Epithelial cell of prostate (primary cell): ENCODE results near the gene SLC39A11.

Experiments used
- DNase-seq: peaks from one replicate; pipeline ENCODE4 v3.0.0-alpha.2; 2011; ENCODE audit warnings: low read depth, low spot score
- H3K27ac ChIP-seq: fragments of 450-650 bp; 2 replicates; pipeline ENCODE4 v1.5.1; 2017; ENCODE audit warnings: mild to moderate bottlenecking

SLC39A11 gene

GRCh38 chr17:72622661-72623433 is 469.6 kb downstream of the SLC39A11 start:
- DNase-seq = peak; percentile 50
- peak overlapping the region; percentile 56 for H3K27ac ChIP-seq

- no peak overlapping the region for H3K27ac ChIP-seq
- no peak for DNase-seq
Observed at GRCh38 chr17:72619976-72620650, 472.4 kb downstream of the SLC39A11 start.

GRCh38 chr17:72618001-72618509 is 474.4 kb downstream of the SLC39A11 start:
- H3K27ac ChIP-seq = peak overlapping the region; percentile 66
- DNase-seq = peak; percentile 67

GRCh38 chr17:72617557-72617956 is 474.9 kb downstream of the SLC39A11 start:
- DNase-seq = no peak
- peak overlapping the region; percentile 66 for H3K27ac ChIP-seq

- no peak overlapping the region for H3K27ac ChIP-seq
- no peak for DNase-seq
Observed at GRCh38 chr17:72616447-72616846, 476.0 kb downstream of the SLC39A11 start.

- peak overlapping the region; percentile 95 for H3K27ac ChIP-seq
- no peak for DNase-seq
Observed at GRCh38 chr17:72615627-72615991, 476.9 kb downstream of the SLC39A11 start.

- DNase-seq = peak; percentile 71
- H3K27ac ChIP-seq = peak overlapping the region; percentile 95
Observed at GRCh38 chr17:72614871-72615626, 477.4 kb downstream of the SLC39A11 start.

GRCh38 chr17:72614476-72614870 is 478.0 kb downstream of the SLC39A11 start:
- peak overlapping the region; percentile 95 for H3K27ac ChIP-seq
- DNase-seq = no peak

GRCh38 chr17:72613806-72614292 is 478.6 kb downstream of the SLC39A11 start:
- peak; percentile 68 for DNase-seq
- H3K27ac ChIP-seq = peak overlapping the region; percentile 95

GRCh38 chr17:72613396-72613795 is 479.1 kb downstream of the SLC39A11 start:
- DNase-seq = no peak

GRCh38 chr17:72611172-72611571 is 481.3 kb downstream of the SLC39A11 start:
- no peak overlapping the region for H3K27ac ChIP-seq
- no peak for DNase-seq

More at GRCh38 chr17:72613396-72613795, 479.1 kb downstream of the SLC39A11 start:
- H3K27ac ChIP-seq = peak overlapping the region; percentile 95

- H3K27ac ChIP-seq = peak overlapping the region; percentile 80
- DNase-seq = no peak
Observed at GRCh38 chr17:72609501-72609900, 483.0 kb downstream of the SLC39A11 start.

GRCh38 chr17:72608436-72608835 is 484.1 kb downstream of the SLC39A11 start:
- no peak for DNase-seq
- H3K27ac ChIP-seq = peak overlapping the region; percentile 80

- no peak overlapping the region for H3K27ac ChIP-seq
- no peak for DNase-seq
Observed at GRCh38 chr17:72606656-72607055, 485.8 kb downstream of the SLC39A11 start.

GRCh38 chr17:72605543-72605942 is 486.9 kb downstream of the SLC39A11 start:
- no peak for DNase-seq
- H3K27ac ChIP-seq = no peak overlapping the region

GRCh38 chr17:72604518-72604917 is 488.0 kb downstream of the SLC39A11 start:
- no peak overlapping the region for H3K27ac ChIP-seq
- no peak for DNase-seq

- peak overlapping the region; percentile 68 for H3K27ac ChIP-seq
- DNase-seq = no peak
Observed at GRCh38 chr17:72603420-72604242, 488.9 kb downstream of the SLC39A11 start.

GRCh38 chr17:72602517-72603419 is 489.7 kb downstream of the SLC39A11 start:
- H3K27ac ChIP-seq = peak overlapping the region; percentile 68
- DNase-seq = no peak

GRCh38 chr17:72600934-72601333 is 491.6 kb downstream of the SLC39A11 start:
- H3K27ac ChIP-seq = no peak overlapping the region
- DNase-seq = no peak
